ENCODE results near the gene JARID2.

DNA sequence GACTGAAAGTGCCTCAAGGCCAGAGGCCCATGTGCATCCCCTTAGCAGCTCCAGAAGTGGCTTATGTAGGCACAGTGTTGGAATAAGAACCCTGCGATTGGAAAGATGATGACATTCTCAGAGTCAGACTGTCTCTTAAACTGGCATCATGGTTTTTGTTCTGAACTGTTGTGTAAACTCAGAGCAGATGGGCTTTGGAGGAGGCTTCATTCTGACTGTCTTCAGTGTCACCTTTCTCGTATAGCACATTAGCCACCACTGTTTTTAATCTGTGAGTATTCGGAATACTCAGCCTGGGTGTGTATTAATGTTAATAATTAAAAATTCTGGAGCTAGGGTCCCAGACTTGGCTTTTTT is 140.9 kb downstream of the JARID2 start:
- no peak for TF ChIP-seq POLR2A (IDR thresholded peaks at IDR 0.05)
- TF ChIP-seq, protein P1, sequence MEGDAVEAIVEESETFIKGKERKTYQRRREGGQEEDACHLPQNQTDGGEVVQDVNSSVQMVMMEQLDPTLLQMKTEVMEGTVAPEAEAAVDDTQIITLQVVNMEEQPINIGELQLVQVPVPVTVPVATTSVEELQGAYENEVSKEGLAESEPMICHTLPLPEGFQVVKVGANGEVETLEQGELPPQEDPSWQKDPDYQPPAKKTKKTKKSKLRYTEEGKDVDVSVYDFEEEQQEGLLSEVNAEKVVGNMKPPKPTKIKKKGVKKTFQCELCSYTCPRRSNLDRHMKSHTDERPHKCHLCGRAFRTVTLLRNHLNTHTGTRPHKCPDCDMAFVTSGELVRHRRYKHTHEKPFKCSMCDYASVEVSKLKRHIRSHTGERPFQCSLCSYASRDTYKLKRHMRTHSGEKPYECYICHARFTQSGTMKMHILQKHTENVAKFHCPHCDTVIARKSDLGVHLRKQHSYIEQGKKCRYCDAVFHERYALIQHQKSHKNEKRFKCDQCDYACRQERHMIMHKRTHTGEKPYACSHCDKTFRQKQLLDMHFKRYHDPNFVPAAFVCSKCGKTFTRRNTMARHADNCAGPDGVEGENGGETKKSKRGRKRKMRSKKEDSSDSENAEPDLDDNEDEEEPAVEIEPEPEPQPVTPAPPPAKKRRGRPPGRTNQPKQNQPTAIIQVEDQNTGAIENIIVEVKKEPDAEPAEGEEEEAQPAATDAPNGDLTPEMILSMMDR (IDR thresholded peaks at IDR 0.05) = no peak

All from heart left ventricle (tissue), 13 donors.